Heart right ventricle (tissue), 16 donors: ENCODE results near the gene UPK3A. TPM values are rescaled to one million over a fixed set of nuclear protein-coding genes. Genes with fewer than 3 reads are reported as not detected.

Experiments
- ATAC-seq, 8 donors: fragments of 200-7000 bp; cut with Tn5 transposase; one replicate each; pipeline ENCODE4 v1.9.1; 2020; ENCODE audit warnings: mild to moderate bottlenecking in 8 of 8, moderate library complexity in 8 of 8, moderate number of reproducible peaks in 1 of 8
- DNase-seq, 2 donors: peaks; one replicate each; pipeline ENCODE4 v3.0.0-alpha.2; 2020
- H3K27ac ChIP-seq, 10 donors: fragments of 200-600 bp; sonication (generic) in 2 of 10; one replicate each; pipeline versions ENCODE4 v1.5.0 to v1.8.0; 2020 to 2022; ENCODE audit warnings: mild to moderate bottlenecking in 3 of 10
- H3K27me3 ChIP-seq, 7 donors: fragments of 200-600 bp; one replicate each; pipeline ENCODE4 v1.8.0; 2021 to 2022; ENCODE audit warnings: mild to moderate bottlenecking in 2 of 7
- H3K36me3 ChIP-seq, 9 donors: fragments of 200-600 bp; sonication (generic) in 1 of 9; one replicate each; pipeline versions ENCODE4 v1.5.0 to v1.8.0; 2020 to 2022; ENCODE audit warnings: mild to moderate bottlenecking in 2 of 9
- H3K4me1 ChIP-seq, 9 donors: fragments of 200-600 bp; sonication (generic) in 1 of 9; one replicate each; pipeline versions ENCODE4 v1.5.0 to v1.8.0; 2020 to 2022; ENCODE audit warnings: mild to moderate bottlenecking in 4 of 9
- H3K4me3 ChIP-seq, 10 donors: fragments of 200-600 bp; sonication (generic) in 2 of 10; one replicate each; pipeline versions ENCODE4 v1.5.0 to v1.8.0; 2020 to 2022; ENCODE audit warnings: mild to moderate bottlenecking in 7 of 10, moderate library complexity in 2 of 10
- H3K9me3 ChIP-seq, 11 donors: fragments of 200-600 bp in 10 of 11; sonication (generic) in 2 of 11; one replicate each; pipeline versions ENCODE4 v1.5.0 to v1.8.0; 2013 to 2022; ENCODE audit warnings: mild to moderate bottlenecking in 2 of 11, control low read depth in 1 of 11, moderate library complexity in 1 of 11
- WGBS, 2 donors: extraction: QIAGEN DNeasy Blood & Tissue Kit; methylation state at CpG; one replicate each; pipeline ENCODE4 v1.1.7; 2013; ENCODE audit warnings: inconsistent platforms in 1 of 2; 5-methylcytosine and 5-hydroxymethylcytosine counted together
- intact Hi-C, 10 donors: fragments of 100-400 bp; cut with DNase I; formaldehyde crosslinking; loops; one replicate each; pipeline versions ENCODE4 v1.11.1 to v1.14.2; 2022
- polyA plus RNA-seq, 2 donors: library from polyadenylated mRNA; stranded (reverse); fragments of 200-250 nt; gene quantifications; one replicate each; pipeline ENCODE4 v1.2.3, GENCODE V29; 2013
- total RNA-seq, 10 donors: library from RNA; stranded (reverse); fragmentation: NEBNext Ultra II Directional in 3 of 10; extraction: Animal tissue kit (Norgen Biotek cat#: 25700) in 3 of 10; gene quantifications; one replicate each; pipeline versions ENCODE4 v1.2.1 to v1.2.4, GENCODE V29; 2021 to 2023
- TF ChIP-seq, protein P1 (sequence below), 9 donors: fragments of 200-600 bp; sonication (generic) in 2 of 9; IDR thresholded peaks; one replicate each; pipeline versions ENCODE4 v1.5.0 to v1.8.0; 2021 to 2022; ENCODE audit warnings: antibody characterized with exemption in 9 of 9, mild to moderate bottlenecking in 5 of 9, moderate library complexity in 1 of 9
- donor health status: Arrhythmogenic right ventricular cardiomyopathy.
- donor health status: ischemic (EF 13 %, LVEDD 7.1; RV severe dilation, severe dysfunction).
- donor health status: healthy with polysubstance abuse.
- donor health status: DM: no; HTN: yes; CAD: no.
- donor health status: DM: no; HTN: no; CAD: no.
- donor health status: ischemic (EF 25% LVEDD 6.9; RV normal size, moderate dysfunction).
- donor health status: ischemic (EF 25% LVEDD 5.7; RV mildly dilated, moderate dysfunction).
- donor health status: healthy.
- donor health status: DM: yes; HTN: yes; CAD: no.
- donor health status: Ischemic cardiomyopathy.
- donor health status: ischemic (EF 35%, LVEDD 5.7; RV mildly dilated, moderate dysfunction).
- donor health status: nonischemic (EF 11% LVEDD 7.7; RV severe dilation, severe dysfunction).
- donor health status: DM: yes; HTN: yes; CAD: no.
- donor health status: PGD.
- donor health status: ischemic (EF 29% LVEDD 5.4; RV normal size, mild dysfunction).
- donor health status: nonischemic (EF 23%, LVEDD 6.1; RV moderate dilation, normal function).

Gene UPK3A
- total and polyA plus RNA-seq, 12 donors: 0.48 TPM; not detected in 11

DNA sequence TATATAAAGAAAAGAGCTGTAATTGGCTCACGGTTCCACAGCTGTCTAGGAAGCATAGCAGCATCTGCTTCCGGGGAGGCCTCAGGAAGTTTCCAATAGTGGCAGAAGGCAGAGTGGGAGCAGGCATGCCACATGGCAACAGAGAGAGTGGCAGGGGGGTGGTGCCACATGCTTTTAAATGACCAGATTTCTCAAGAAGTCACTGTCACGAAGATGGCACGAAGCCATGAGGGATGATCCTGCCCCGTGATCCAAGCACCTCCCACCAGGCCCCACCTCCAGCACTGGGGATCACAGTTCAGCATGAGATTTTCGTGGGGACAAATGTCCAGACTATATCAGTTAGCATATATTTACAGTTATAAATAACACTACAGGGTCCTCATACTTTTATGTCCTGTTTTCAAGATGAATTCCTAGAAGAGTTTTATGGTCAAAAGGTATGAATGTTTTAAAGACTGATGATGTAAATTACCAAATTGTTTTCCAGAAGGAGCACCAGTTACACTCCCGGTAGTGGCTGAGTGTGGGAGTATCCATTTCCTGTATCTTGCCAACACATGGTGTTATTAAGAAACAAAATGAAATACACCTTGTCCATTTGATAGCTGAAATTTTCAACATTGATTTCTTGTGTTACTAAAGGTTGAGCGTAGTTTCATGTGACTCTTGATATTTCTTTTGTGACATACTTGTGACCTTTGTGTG is 44.2 kb downstream of the UPK3A start:
- TF ChIP-seq, protein P1, sequence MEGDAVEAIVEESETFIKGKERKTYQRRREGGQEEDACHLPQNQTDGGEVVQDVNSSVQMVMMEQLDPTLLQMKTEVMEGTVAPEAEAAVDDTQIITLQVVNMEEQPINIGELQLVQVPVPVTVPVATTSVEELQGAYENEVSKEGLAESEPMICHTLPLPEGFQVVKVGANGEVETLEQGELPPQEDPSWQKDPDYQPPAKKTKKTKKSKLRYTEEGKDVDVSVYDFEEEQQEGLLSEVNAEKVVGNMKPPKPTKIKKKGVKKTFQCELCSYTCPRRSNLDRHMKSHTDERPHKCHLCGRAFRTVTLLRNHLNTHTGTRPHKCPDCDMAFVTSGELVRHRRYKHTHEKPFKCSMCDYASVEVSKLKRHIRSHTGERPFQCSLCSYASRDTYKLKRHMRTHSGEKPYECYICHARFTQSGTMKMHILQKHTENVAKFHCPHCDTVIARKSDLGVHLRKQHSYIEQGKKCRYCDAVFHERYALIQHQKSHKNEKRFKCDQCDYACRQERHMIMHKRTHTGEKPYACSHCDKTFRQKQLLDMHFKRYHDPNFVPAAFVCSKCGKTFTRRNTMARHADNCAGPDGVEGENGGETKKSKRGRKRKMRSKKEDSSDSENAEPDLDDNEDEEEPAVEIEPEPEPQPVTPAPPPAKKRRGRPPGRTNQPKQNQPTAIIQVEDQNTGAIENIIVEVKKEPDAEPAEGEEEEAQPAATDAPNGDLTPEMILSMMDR (IDR thresholded peaks at IDR 0.05): no peak
- DNase-seq (no peak), ATAC-seq (peak in 2 of 8 donors; percentile 3 to 15)
- H3K9me3 ChIP-seq: no peaks in the 10 kb centered on the region
- peaks cover 0 to 91% (median 8%) of the 10 kb centered on the region in 9 donors for H3K36me3 ChIP-seq
- peak overlapping the region in 9 of 10 donors; percentile 44 to 83 (median 61) for H3K27ac ChIP-seq
- peaks cover 0 to 31% (median 14%) of the 10 kb centered on the region in 9 donors for H3K4me1 ChIP-seq
- intact Hi-C loops: loop anchor here in 3 of 10 donors (10.0 kb wide), 3 partner anchors 54 to 354 kb away; no protein-coding TSS in a partner anchor
- no peaks in the 10 kb centered on the region for H3K27me3 ChIP-seq
- 46 to 47% methylated on average over 8 of the region's 8 CpGs for WGBS, 2 donors
- no peak overlapping the region for H3K4me3 ChIP-seq

DNA sequence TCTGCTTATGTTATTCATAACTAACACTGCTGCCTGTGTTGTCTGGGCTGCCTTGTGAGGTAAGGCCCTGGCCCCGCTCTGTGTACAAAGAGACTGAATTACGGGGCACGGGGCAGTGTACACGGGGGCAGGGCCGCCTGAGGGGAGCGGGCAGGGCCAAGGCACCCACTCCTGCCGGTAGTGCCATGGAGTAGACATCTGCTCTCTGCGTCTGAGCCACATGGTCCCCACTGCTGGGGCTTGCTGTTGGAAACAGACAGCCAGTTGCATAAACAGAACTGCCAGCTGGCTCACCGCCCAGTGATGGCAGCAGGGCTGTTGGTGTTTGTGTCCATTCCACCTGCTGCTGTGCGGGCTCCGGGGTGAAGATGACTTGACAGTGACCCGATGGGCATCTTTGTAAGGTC is 44.8 kb downstream of the UPK3A start:
- Histone ChIP-seq H3K4me1 (peaks cover 0 to 36% (median 20%) of the 10 kb centered on the region in 9 donors), H3K27ac (peak overlapping the region in 9 of 10 donors; percentile 44 to 83 (median 61)), H3K36me3 (peaks cover 0 to 91% (median 8%) of the 10 kb centered on the region in 9 donors), H3K4me3 (no peak overlapping the region), H3K9me3 (no peaks in the 10 kb centered on the region), H3K27me3 (no peaks in the 10 kb centered on the region)
- TF ChIP-seq, protein P1 (IDR thresholded peaks at IDR 0.05): no peak
- 38 to 56% methylated on average over 12 of the region's 12 CpGs for WGBS, 2 donors
- ATAC-seq (peak; percentile 64 to 93 (median 84)), DNase-seq (peak; percentile 80 to 82)
- intact Hi-C loops: loop anchor here in 3 of 10 donors (10.0 kb wide), 3 partner anchors 55 to 355 kb away; no protein-coding TSS in a partner anchor

DNA sequence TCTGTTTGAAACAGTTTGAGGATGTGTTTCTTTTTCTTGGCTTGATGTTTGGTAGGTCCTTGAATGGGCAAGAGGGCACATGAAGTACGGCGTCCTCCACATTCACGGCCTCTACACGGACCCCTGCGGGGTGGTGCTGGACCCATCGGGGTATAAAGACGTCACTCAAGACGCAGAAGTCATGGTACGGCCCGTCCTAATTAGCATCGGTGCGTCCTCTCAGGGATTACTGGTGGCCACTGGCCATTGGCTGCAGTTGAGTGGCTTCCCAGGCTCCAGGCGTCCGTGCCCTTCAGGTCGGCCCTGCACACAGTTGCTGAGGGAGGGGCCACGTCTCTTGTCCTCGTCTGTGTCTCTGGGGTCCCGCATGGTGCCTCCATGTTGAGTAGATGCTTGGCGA is 45.8 kb downstream of the UPK3A start:
- intact Hi-C loops: loop anchor here in 1 of 10 donors (10.0 kb wide), 1 partner anchor 56 kb away; no protein-coding TSS in a partner anchor
- Histone ChIP-seq H3K36me3 (peaks cover 0 to 91% (median 8%) of the 10 kb centered on the region in 9 donors), H3K27me3 (no peaks in the 10 kb centered on the region), H3K4me1 (peaks cover 0 to 44% (median 23%) of the 10 kb centered on the region in 9 donors), H3K9me3 (no peaks in the 10 kb centered on the region), H3K4me3 (no peak overlapping the region), H3K27ac (peak overlapping the region in 5 of 10 donors; percentile 24 to 64 (median 37))
- ATAC-seq (no peak), DNase-seq (no peak)
- 96% methylated on average over 19 of the region's 19 CpGs for WGBS, 2 donors
- TF ChIP-seq, protein P1 (IDR thresholded peaks at IDR 0.05): no peak

DNA sequence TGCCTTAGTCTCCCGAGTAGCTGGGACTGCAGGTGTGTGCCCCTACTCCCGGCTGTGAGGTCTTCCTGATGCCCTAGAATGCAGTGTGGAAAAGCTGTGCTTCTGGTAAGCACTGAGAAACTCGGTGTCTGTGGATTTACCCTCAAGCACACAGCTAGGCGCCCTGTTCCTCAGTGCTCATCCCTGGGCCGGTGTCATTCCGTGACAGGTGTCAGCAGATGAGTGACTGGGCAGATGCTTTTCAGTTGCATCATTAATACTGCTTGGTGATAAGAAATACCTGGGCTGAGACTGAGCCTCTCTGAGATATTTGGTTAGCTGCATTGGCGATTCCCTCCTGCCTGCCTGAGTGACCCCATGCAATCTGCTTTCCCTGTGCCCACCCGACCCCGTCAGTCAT is 46.7 kb downstream of the UPK3A start:
- H3K36me3 ChIP-seq: peaks cover 0 to 91% (median 4%) of the 10 kb centered on the region in 9 donors
- 90 to 94% methylated on average over 9 of the region's 9 CpGs for WGBS, 2 donors
- DNase-seq (no peak), ATAC-seq (no peak)
- no peak overlapping the region for H3K4me3 ChIP-seq
- intact Hi-C loops: loop anchor here in 1 of 10 donors (10.0 kb wide), 1 partner anchor 57 kb away; no protein-coding TSS in a partner anchor
- H3K4me1 ChIP-seq: peaks cover 3 to 53% (median 32%) of the 10 kb centered on the region in 9 donors
- TF ChIP-seq, protein P1 (IDR thresholded peaks at IDR 0.05): no peak
- no peaks in the 10 kb centered on the region for H3K27me3 ChIP-seq
- peak overlapping the region in 3 of 10 donors; percentile 37 to 64 (median 47) for H3K27ac ChIP-seq
- no peaks in the 10 kb centered on the region for H3K9me3 ChIP-seq
